Neuronal stem cell (in vitro differentiated cells): ENCODE measurements around the gene SVOPL.

Experiments
- DNase-seq: peaks from one replicate; pipeline ENCODE4 v3.0.0-alpha.2; 2013; ENCODE audit warnings: low spot score
- H2AFZ ChIP-seq: one replicate; pipeline ENCODE4 v1.6.1; 2013; ENCODE audit warnings: mild to moderate bottlenecking, low read length, inconsistent platforms
- H2AK5ac ChIP-seq: 2 replicates; pipeline ENCODE4 v1.6.1; 2013; ENCODE audit warnings: low read depth, mild to moderate bottlenecking, inconsistent platforms, low read length, moderate library complexity, mixed read lengths
- H2BK120ac ChIP-seq: 2 replicates; pipeline ENCODE4 v1.6.1; 2013; ENCODE audit warnings: low read depth, mild to moderate bottlenecking, inconsistent platforms, low read length, moderate library complexity, mixed read lengths
- H2BK12ac ChIP-seq: one replicate; pipeline ENCODE4 v1.6.1; 2013; ENCODE audit warnings: low read length, inconsistent platforms
- H2BK15ac ChIP-seq: 2 replicates; pipeline ENCODE4 v1.6.1; 2013; ENCODE audit warnings: mild to moderate bottlenecking, low read length, inconsistent platforms, mixed read lengths
- H2BK5ac ChIP-seq: one replicate; pipeline ENCODE4 v1.6.1; 2013; ENCODE audit warnings: inconsistent platforms, mild to moderate bottlenecking, low read length, moderate library complexity
- H3K14ac ChIP-seq: one replicate; pipeline ENCODE4 v1.6.1; 2013; ENCODE audit warnings: low read length, inconsistent platforms
- H3K18ac ChIP-seq: 2 replicates; pipeline ENCODE4 v1.6.1; 2013; ENCODE audit warnings: low read length, inconsistent platforms
- H3K23ac ChIP-seq: 2 replicates; pipeline ENCODE4 v1.6.1; 2013; ENCODE audit warnings: low read depth, mild to moderate bottlenecking, mixed read lengths, low read length, inconsistent platforms; ENCODE audit not compliant: poor library complexity
- H3K27ac ChIP-seq: replicated peaks from 3 replicates; pipeline ENCODE4 v1.5.1; 2013; ENCODE audit warnings: low read length, inconsistent platforms
- H3K27me3 ChIP-seq, 3 experiments: 2 replicates each; pipeline ENCODE4 v1.6.1; 2013; ENCODE audit warnings: low read length in 3 of 3, mild to moderate bottlenecking in 2 of 3, inconsistent platforms in 1 of 3, low read depth in 1 of 3, mixed read lengths in 1 of 3, moderate library complexity in 1 of 3; ENCODE audit not compliant: control insufficient read depth in 3 of 3, insufficient read depth in 3 of 3
- H3K36me3 ChIP-seq, 2 donors: replicated peaks in 1 of 2; 2 replicates each; pipeline ENCODE4 v1.6.1; 2013; ENCODE audit warnings: low read length in 2 of 2; ENCODE audit not compliant: control insufficient read depth in 2 of 2, insufficient read depth in 2 of 2
- H3K4ac ChIP-seq: 2 replicates; pipeline ENCODE4 v1.6.1; 2013; ENCODE audit warnings: inconsistent platforms, mild to moderate bottlenecking, low read length, moderate library complexity
- H3K4me1 ChIP-seq, 2 donors: 1 replicate in 1 of 2; 2 replicates in 1 of 2; pipeline ENCODE4 v1.6.1; 2013; ENCODE audit warnings: low read length in 2 of 2, low read depth in 1 of 2; ENCODE audit not compliant: control insufficient read depth in 2 of 2, insufficient read depth in 1 of 2
- H3K4me2 ChIP-seq: one replicate; pipeline ENCODE4 v1.6.1; 2013; ENCODE audit warnings: mild to moderate bottlenecking, low read length, inconsistent platforms; ENCODE audit not compliant: insufficient read depth, poor library complexity, severe bottlenecking
- H3K4me3 ChIP-seq, 2 donors: 2 replicates each; pipeline ENCODE4 v1.5.1; 2013; ENCODE audit warnings: low read length in 2 of 2, mild to moderate bottlenecking in 2 of 2, inconsistent platforms in 1 of 2, moderate library complexity in 1 of 2
- H3K79me1 ChIP-seq: one replicate; pipeline ENCODE4 v1.6.1; 2013; ENCODE audit warnings: low read depth, mild to moderate bottlenecking, inconsistent platforms, low read length, moderate library complexity
- H3K9ac ChIP-seq: one replicate; pipeline ENCODE4 v1.6.1; 2013; ENCODE audit warnings: mild to moderate bottlenecking, low read depth, low read length, inconsistent platforms; ENCODE audit not compliant: poor library complexity
- H3K9me3 ChIP-seq, 2 donors: replicated peaks in 1 of 2; 2 replicates each; pipeline versions ENCODE3 to v1.6.1; 2013; ENCODE audit warnings: low read length in 2 of 2, mild to moderate bottlenecking in 2 of 2, inconsistent platforms in 1 of 2, low read depth in 1 of 2, mixed read lengths in 1 of 2, moderate library complexity in 1 of 2; ENCODE audit not compliant: control insufficient read depth in 2 of 2, insufficient read depth in 1 of 2
- H4K8ac ChIP-seq: one replicate; pipeline ENCODE4 v1.6.1; 2013; ENCODE audit warnings: low read depth, mild to moderate bottlenecking, inconsistent platforms, low read length, moderate library complexity
- H4K91ac ChIP-seq: one replicate; pipeline ENCODE4 v1.6.1; 2013; ENCODE audit warnings: low read length, low read depth, mild to moderate bottlenecking, inconsistent platforms; ENCODE audit not compliant: poor library complexity
- WGBS, 2 donors: extraction: QIAGEN DNeasy Blood & Tissue Kit; methylation state at CpG; one replicate each; pipeline ENCODE4 v1.1.7; 2013; ENCODE audit warnings: missing lambda C conversion rate in 2 of 2, mixed read lengths in 1 of 2; ENCODE audit not compliant: insufficient read length in 2 of 2, insufficient replicate concordance in 1 of 2; ENCODE audit errors: extremely low coverage in 2 of 2; 5-methylcytosine and 5-hydroxymethylcytosine counted together

SVOPL gene

GRCh38 chr7:138602451-138602850, 98.7 kb downstream of the SVOPL start:
- WGBS, 2 donors = no CpG with 5 or more reads among the region's 1 CpG
- no peaks in the 10 kb centered on the region for H3K36me3 ChIP-seq
- no peak overlapping the region for H2BK5ac ChIP-seq
- H2AK5ac ChIP-seq = no peak overlapping the region
- no peak overlapping the region for H2BK120ac ChIP-seq
- H3K4me1 ChIP-seq = peaks cover 3 to 7% of the 10 kb centered on the region in 2 donors
- no peaks in the 10 kb centered on the region for H3K27me3 ChIP-seq
- no peak overlapping the region for H3K4me2 ChIP-seq
- no peak overlapping the region for H2AFZ ChIP-seq
- no peak overlapping the region for H2BK12ac ChIP-seq
- peaks cover 0 to 5% of the 10 kb centered on the region in 2 donors for H3K9me3 ChIP-seq
- H4K8ac ChIP-seq = no peak overlapping the region
- DNase-seq = no peak
- no peak overlapping the region for H3K18ac ChIP-seq
- H3K79me1 ChIP-seq = no peaks in the 10 kb centered on the region
- H3K4ac ChIP-seq = no peak overlapping the region
- H3K9ac ChIP-seq = no peak overlapping the region
- H2BK15ac ChIP-seq = no peak overlapping the region
- H3K27ac ChIP-seq = no peak overlapping the region
- H3K4me3 ChIP-seq = no peak overlapping the region
- H3K14ac ChIP-seq = no peak overlapping the region
- H3K23ac ChIP-seq = no peak overlapping the region
- no peak overlapping the region for H4K91ac ChIP-seq

- WGBS, 2 donors = no CpG with 5 or more reads among the region's 2 CpGs
These were observed 105.7 kb downstream of the SVOPL start for GRCh38 chr7:138595454-138595853.

GRCh38 chr7:138590154-138590553, 111.0 kb downstream of the SVOPL start:
- WGBS, 2 donors = no CpG with 5 or more reads among the region's 1 CpG
- H2AFZ ChIP-seq = no peak overlapping the region
- H3K27ac ChIP-seq = peak overlapping the region; percentile 26
- H3K4me3 ChIP-seq = no peak overlapping the region
- no peak overlapping the region for H3K23ac ChIP-seq
- H3K9me3 ChIP-seq = no peaks in the 10 kb centered on the region
- H2BK5ac ChIP-seq = no peak overlapping the region
- H2BK15ac ChIP-seq = no peak overlapping the region
- no peak overlapping the region for H3K9ac ChIP-seq
- no peak for DNase-seq
- no peak overlapping the region for H2BK12ac ChIP-seq
- H3K4me1 ChIP-seq = no peaks in the 10 kb centered on the region
- no peak overlapping the region for H3K18ac ChIP-seq
- H3K27me3 ChIP-seq = no peaks in the 10 kb centered on the region
- H3K36me3 ChIP-seq = peaks cover 2 to 40% of the 10 kb centered on the region in 2 donors
- H2AK5ac ChIP-seq = no peak overlapping the region
- H3K14ac ChIP-seq = no peak overlapping the region
- H4K91ac ChIP-seq = no peak overlapping the region
- no peaks in the 10 kb centered on the region for H3K79me1 ChIP-seq
- H3K4ac ChIP-seq = no peak overlapping the region
- no peak overlapping the region for H3K4me2 ChIP-seq
- H2BK120ac ChIP-seq = no peak overlapping the region
- H4K8ac ChIP-seq = no peak overlapping the region

More at GRCh38 chr7:138595454-138595853, 105.7 kb downstream of the SVOPL start:
- Histone ChIP-seq H3K4me3 (no peak overlapping the region), H4K91ac (no peak overlapping the region), H3K27me3 (no peaks in the 10 kb centered on the region), H3K18ac (no peak overlapping the region), H4K8ac (no peak overlapping the region), H3K4ac (no peak overlapping the region), H2BK120ac (no peak overlapping the region), H2AK5ac (no peak overlapping the region), H3K36me3 (no peaks in the 10 kb centered on the region), H3K9ac (no peak overlapping the region), H3K27ac (no peak overlapping the region), H2AFZ (no peak overlapping the region), H3K79me1 (no peaks in the 10 kb centered on the region), H3K14ac (no peak overlapping the region), H3K4me1 (no peaks in the 10 kb centered on the region), H2BK12ac (no peak overlapping the region), H3K23ac (no peak overlapping the region), H2BK15ac (no peak overlapping the region), H3K4me2 (no peak overlapping the region), H2BK5ac (no peak overlapping the region), H3K9me3 (no peaks in the 10 kb centered on the region)
- no peak for DNase-seq

GRCh38 chr7:138588986-138589385, 112.2 kb downstream of the SVOPL start:
- H2BK12ac ChIP-seq = no peak overlapping the region
- no peak overlapping the region for H2BK15ac ChIP-seq
- no peak overlapping the region for H2AFZ ChIP-seq
- H3K4ac ChIP-seq = no peak overlapping the region
- no peak overlapping the region for H4K91ac ChIP-seq
- no peaks in the 10 kb centered on the region for H3K27me3 ChIP-seq
- H3K4me1 ChIP-seq = no peaks in the 10 kb centered on the region
- WGBS, 2 donors = no CpG with 5 or more reads among the region's 2 CpGs
- H2BK5ac ChIP-seq = no peak overlapping the region
- no peak overlapping the region for H2BK120ac ChIP-seq
- no peak overlapping the region for H4K8ac ChIP-seq
- H3K9ac ChIP-seq = no peak overlapping the region
- no peak overlapping the region for H3K18ac ChIP-seq
- H3K23ac ChIP-seq = no peak overlapping the region
- peaks cover 2 to 51% of the 10 kb centered on the region in 2 donors for H3K36me3 ChIP-seq
- no peak for DNase-seq
- no peak overlapping the region for H3K4me2 ChIP-seq
- H3K9me3 ChIP-seq = peaks cover 0 to under 1% of the 10 kb centered on the region in 2 donors
- no peaks in the 10 kb centered on the region for H3K79me1 ChIP-seq
- no peak overlapping the region for H3K14ac ChIP-seq
- H2AK5ac ChIP-seq = no peak overlapping the region
- H3K4me3 ChIP-seq = no peak overlapping the region
- no peak overlapping the region for H3K27ac ChIP-seq
